ENCODE data around the gene INHBC. TPM values are rescaled to one million over a fixed set of nuclear protein-coding genes. Genes with fewer than 3 reads are reported as not detected.

The INHBC gene
- total RNA-seq: not detected in 2 replicates
- long read RNA-seq: 0 reads

GRCh38 chr12:57434517-57435223 is at the start of gene INHBC:
Gene INHBC, plus strand, starts transcription at chr12:57434784. Its CDS starts 103 bp downstream, at chr12:57434887.
- DNase-seq (ENCODE audit: extremely low spot score, unreplicated experiment): no peak
- Mint-ChIP-seq H3K4me1 (ENCODE audit: unreplicated experiment) (peaks cover 17% of the 10 kb centered on the region), H3K27me3 (ENCODE audit: unreplicated experiment) (no peaks in the 10 kb centered on the region), H3K27ac (ENCODE audit: unreplicated experiment) (no peak within 1 kb of the TSS), H3K36me3 (ENCODE audit: unreplicated experiment) (no peaks in the 10 kb centered on the region), H3K9me3 (ENCODE audit: unreplicated experiment) (no peaks in the 10 kb centered on the region), H3K4me3 (ENCODE audit: unreplicated experiment) (no peak within 1 kb of the TSS)
- TF ChIP-seq CTCF (IDR thresholded peaks at IDR 0.05): no peak

GRCh38 chr12:57385586-57385985 is 49.0 kb upstream of the INHBC start:
- DNase-seq (ENCODE audit: extremely low spot score, unreplicated experiment): no peak
- Mint-ChIP-seq H3K4me3 (ENCODE audit: unreplicated experiment) (no peak overlapping the region), H3K27me3 (ENCODE audit: unreplicated experiment) (no peaks in the 10 kb centered on the region), H3K27ac (ENCODE audit: unreplicated experiment) (no peak overlapping the region), H3K36me3 (ENCODE audit: unreplicated experiment) (peaks cover 9% of the 10 kb centered on the region), H3K9me3 (ENCODE audit: unreplicated experiment) (no peaks in the 10 kb centered on the region), H3K4me1 (ENCODE audit: unreplicated experiment) (peaks cover 18% of the 10 kb centered on the region)
- TF ChIP-seq CTCF (IDR thresholded peaks at IDR 0.05): no peak

GRCh38 chr12:57386187-57386720 is 48.3 kb upstream of the INHBC start:
- no peak for TF ChIP-seq CTCF (IDR thresholded peaks at IDR 0.05)
- Mint-ChIP-seq H3K4me3 (ENCODE audit: unreplicated experiment) (no peak overlapping the region), H3K27ac (ENCODE audit: unreplicated experiment) (no peak overlapping the region), H3K4me1 (ENCODE audit: unreplicated experiment) (peaks cover 18% of the 10 kb centered on the region), H3K27me3 (ENCODE audit: unreplicated experiment) (no peaks in the 10 kb centered on the region), H3K36me3 (ENCODE audit: unreplicated experiment) (peaks cover 7% of the 10 kb centered on the region), H3K9me3 (ENCODE audit: unreplicated experiment) (no peaks in the 10 kb centered on the region)
- DNase-seq (ENCODE audit: extremely low spot score, unreplicated experiment): no peak

GRCh38 chr12:57388425-57388824 is 46.2 kb upstream of the INHBC start:
- H3K4me3 Mint-ChIP-seq (ENCODE audit: unreplicated experiment): no peak overlapping the region
- H3K9me3 Mint-ChIP-seq (ENCODE audit: unreplicated experiment): no peaks in the 10 kb centered on the region
- H3K27me3 Mint-ChIP-seq (ENCODE audit: unreplicated experiment): no peaks in the 10 kb centered on the region
- peaks cover 16% of the 10 kb centered on the region for H3K36me3 Mint-ChIP-seq (ENCODE audit: unreplicated experiment)
- TF ChIP-seq CTCF (IDR thresholded peaks at IDR 0.05): no peak
- H3K4me1 Mint-ChIP-seq (ENCODE audit: unreplicated experiment): peaks cover 18% of the 10 kb centered on the region
- H3K27ac Mint-ChIP-seq (ENCODE audit: unreplicated experiment): no peak overlapping the region
- no peak for DNase-seq (ENCODE audit: extremely low spot score, unreplicated experiment)

- no peak for DNase-seq (ENCODE audit: extremely low spot score, unreplicated experiment)
- H3K27me3 Mint-ChIP-seq (ENCODE audit: unreplicated experiment): no peaks in the 10 kb centered on the region
- H3K4me1 Mint-ChIP-seq (ENCODE audit: unreplicated experiment): peaks cover 18% of the 10 kb centered on the region
- H3K27ac Mint-ChIP-seq (ENCODE audit: unreplicated experiment): no peak overlapping the region
- TF ChIP-seq CTCF (IDR thresholded peaks at IDR 0.05): no peak
- peaks cover 22% of the 10 kb centered on the region for H3K36me3 Mint-ChIP-seq (ENCODE audit: unreplicated experiment)
- no peaks in the 10 kb centered on the region for H3K9me3 Mint-ChIP-seq (ENCODE audit: unreplicated experiment)
- no peak overlapping the region for H3K4me3 Mint-ChIP-seq (ENCODE audit: unreplicated experiment)
These were observed 45.6 kb upstream of the INHBC start for GRCh38 chr12:57389033-57389432.
